Muscle of back (tissue), 11 donors: ENCODE measurements around the gene ANKRD16. TPM values are rescaled to one million over a fixed set of nuclear protein-coding genes. Genes with fewer than 3 reads are reported as not detected.
"Not testable (repeated sequence)": the region's sequence is repeated elsewhere in the genome, so short reads cannot be mapped to it uniquely, and the experiment has no call there.

Experiments
- DNase-seq, 3 donors: peaks; one replicate each; pipeline versions ENCODE4 v3.0.0 to v3.0.0-alpha.2; 2013
- polyA plus RNA-seq, 10 donors: library from polyadenylated mRNA; unstranded; fragments of 120-200 nt; gene quantifications; one replicate each; pipeline ENCODE4 v1.2.1, GENCODE V29; 2013; ENCODE audit not compliant: insufficient read length in 10 of 10

ANKRD16 gene
- polyA plus RNA-seq, 10 donors = 4.5 to 7.5 (median 5.8) TPM

GRCh38 chr10:5840314-5841307 is 49.1 kb downstream of the ANKRD16 start:
- DNase-seq = peak in 2 of 3 donors; percentile 34 to 73

GRCh38 chr10:5836181-5836580 is 53.5 kb downstream of the ANKRD16 start:
- not testable (repeated sequence) for DNase-seq

DNA sequence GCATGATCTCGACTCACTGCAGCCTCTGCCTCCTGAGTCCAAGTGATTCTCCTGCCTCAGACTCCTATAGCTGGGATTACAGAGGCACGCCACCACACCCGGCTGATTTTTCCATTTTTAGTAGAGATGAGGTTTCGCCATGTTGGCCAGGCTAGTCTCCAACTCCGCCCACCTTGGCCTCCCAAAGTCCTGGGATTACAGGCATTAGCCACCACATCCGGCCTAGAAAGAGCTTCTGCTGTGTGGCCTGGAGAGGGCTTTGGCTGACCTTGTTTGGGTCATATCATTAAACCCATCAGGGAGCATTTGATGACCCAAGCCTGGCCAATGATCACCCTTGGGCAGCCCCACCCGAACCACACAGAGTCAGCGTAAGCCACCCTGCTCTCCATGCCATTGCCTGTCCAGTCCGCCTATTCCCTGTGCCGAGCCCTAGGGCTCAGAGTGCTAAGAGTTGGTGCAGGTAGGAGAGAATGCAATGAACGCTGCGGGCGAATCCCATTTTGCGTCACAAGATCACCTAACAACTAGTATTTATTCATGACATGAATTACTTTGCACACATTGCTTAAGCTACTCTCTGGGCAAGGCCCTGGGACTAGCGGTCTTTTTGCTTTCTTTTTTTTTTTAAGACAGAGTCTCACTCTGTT is 54.1 kb downstream of the ANKRD16 start:
- DNase-seq = no peak

GRCh38 chr10:5833814-5834213 is 55.9 kb downstream of the ANKRD16 start:
- no peak for DNase-seq

GRCh38 chr10:5832946-5833345 is 56.7 kb downstream of the ANKRD16 start:
- no peak for DNase-seq

DNA sequence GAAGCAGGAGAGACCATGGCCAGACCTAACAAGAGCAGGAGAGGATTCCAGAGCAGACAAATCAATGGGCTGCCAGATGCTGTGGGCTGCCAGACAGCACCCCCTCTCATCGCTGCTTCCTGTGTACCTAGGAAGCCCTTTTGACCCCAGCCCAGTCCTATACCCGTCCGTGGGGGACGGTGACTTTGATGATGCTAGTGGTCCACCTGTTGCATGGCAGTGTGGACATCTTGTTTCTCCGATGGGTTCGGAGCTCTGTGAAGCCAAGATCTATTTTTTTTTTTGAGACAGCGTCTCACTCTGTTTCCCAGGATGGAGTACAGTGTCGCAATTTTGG is 58.3 kb downstream of the ANKRD16 start:
- DNase-seq = no peak

DNA sequence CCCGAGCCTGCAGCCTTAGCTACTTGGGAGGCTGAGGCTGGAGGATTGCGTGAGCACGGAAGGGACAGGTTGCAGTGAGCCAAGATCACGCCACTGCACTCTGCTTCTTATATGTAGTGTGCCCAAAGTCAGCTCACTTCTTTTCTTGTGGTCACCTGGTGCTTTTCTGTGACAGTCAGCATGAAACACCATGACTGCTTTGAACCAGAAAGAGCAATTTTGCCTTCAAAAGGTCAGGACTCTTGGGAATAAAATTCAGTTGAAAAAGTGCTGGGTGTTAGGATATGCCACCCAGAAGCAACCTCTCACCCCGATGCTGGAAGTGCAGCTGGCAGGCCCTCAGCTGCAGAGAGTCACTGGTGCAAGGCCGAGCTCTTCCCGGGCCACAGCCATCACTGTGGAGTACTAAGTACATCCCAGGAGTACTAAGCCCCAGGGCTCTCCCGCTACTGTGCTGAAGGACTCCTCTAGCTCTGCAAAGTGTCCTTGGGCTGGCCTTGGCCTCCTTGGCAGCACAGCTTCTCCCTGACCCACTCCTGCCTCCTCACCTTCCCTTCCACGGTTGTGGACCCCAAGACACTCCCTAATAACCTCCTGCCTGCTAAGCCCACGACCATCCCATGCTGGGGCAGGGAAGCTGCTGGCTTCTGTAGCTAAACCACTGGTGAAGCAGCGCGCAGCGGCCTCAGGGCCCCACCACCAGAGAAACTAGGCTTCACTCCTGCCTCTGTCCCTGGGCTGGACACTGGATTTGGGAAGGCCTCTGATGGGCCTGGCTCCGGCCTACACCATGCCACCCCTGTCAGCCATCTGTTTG is 58.9 kb downstream of the ANKRD16 start:
- DNase-seq = no peak

DNA sequence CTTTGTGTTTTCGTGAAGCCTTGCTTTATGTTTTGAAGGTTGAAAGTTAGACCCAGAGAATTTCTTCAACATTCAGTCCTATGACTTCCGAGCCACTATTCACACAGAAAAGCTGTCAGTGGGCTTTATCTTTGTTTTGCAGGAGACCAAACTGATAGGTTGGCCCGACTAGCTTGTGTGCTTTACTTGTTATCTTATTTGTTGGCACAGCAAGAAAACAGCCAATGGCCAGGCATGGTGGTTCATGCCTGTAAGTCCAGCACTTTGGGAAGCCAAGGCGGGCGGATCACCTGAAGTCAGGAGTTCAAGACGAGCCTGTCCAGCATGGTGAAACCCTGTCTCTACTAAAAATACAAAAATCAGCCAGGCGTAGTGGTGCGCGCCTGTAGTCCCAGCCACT is 60.4 kb downstream of the ANKRD16 start:
- no peak for DNase-seq

DNA sequence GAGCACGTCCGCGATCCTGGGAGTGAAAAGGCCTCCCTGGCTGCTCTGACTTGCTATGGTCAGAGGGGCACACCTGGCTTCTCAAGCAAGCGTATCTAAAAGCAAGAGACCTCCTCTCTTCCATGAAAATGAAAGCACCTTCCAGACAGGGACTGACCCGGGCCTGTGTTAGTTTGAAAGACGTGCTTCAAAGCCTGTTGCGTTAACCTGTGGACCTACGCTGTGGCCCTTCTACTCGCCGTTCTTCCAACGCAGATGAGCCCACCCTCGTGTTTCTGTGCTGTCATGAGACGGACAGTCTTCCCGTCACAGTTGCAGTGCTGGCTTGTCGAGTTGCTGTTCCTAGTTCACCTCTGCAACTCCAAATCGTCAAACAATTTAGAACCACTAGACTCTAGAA is 61.0 kb downstream of the ANKRD16 start:
- no peak for DNase-seq

- no peak for DNase-seq
These were observed 61.9 kb downstream of the ANKRD16 start for GRCh38 chr10:5827841-5828240.

DNA sequence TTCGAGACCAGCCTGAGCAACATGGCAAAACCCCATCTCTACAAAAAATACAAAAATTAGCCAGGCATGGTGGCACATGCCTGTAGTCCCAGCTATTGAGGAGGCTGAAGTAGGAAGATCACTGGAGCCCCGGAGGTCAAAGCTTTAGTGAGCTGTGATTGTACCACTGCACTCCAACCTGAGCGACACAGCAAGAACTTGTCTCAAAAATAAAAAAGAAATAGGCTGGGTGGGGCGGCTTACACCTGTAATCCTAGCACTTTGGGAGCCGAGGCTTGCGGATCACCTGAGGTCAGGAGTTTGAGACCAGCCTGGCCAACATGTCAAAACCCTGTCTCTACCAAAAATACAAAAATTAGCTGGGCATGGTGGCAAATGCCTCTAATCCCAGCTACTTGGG is 63.2 kb downstream of the ANKRD16 start:
- not testable (repeated sequence) for DNase-seq

- DNase-seq = no peak
These were observed 70.8 kb downstream of the ANKRD16 start for GRCh38 chr10:5818894-5819293.

GRCh38 chr10:5818048-5818331 is 71.7 kb downstream of the ANKRD16 start:
- DNase-seq = no peak

DNA sequence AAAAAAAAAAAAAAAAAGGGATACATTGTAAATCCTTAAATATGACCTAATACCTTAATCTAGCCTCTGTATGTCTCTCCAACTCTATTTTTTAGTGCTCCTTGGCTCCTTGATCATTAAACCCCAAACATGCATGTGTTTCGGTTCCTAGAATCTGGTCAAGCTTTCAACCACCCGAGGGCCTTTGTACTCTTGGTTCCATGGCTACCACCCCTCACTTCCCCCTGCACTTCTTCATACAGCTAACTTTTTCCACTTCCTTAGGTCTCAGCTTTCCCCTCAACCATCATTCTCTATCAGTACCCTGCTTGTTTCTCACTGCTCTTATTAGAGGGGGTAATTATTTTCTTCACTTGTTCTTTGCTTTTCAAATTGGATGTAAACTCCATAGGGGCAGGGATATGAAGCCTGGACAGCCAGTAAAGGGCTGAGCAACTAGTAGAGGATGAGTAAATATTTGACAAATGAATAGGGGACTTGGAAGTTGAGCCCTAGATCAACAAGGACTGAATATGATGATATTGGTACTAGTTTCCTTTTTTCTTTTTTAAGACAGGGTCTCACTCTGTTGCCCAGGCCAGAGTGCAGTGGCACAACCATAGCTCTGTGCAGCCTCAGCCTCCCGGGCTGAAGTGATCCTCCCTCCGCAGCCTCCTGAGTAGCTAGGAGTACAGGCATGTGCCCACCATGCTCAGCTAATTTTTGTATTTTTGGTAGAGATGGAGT is 72.2 kb downstream of the ANKRD16 start:
- no peak for DNase-seq

- no peak for DNase-seq
These were observed 73.5 kb downstream of the ANKRD16 start for GRCh38 chr10:5816170-5816569.

GRCh38 chr10:5814110-5815107 is 75.3 kb downstream of the ANKRD16 start:
- no peak for DNase-seq

- DNase-seq = peak; percentile 98 to 99 (median 98)
These were observed 76.2 kb downstream of the ANKRD16 start, which contains the start of gene GDI2 for GRCh38 chr10:5813341-5814109. Gene GDI2, minus strand, starts transcription at chr10:5813434. Its CDS starts 176 bp downstream, at chr10:5813258.

GRCh38 chr10:5813091-5813340 is 76.7 kb downstream of the ANKRD16 start:
- no peak for DNase-seq

DNA sequence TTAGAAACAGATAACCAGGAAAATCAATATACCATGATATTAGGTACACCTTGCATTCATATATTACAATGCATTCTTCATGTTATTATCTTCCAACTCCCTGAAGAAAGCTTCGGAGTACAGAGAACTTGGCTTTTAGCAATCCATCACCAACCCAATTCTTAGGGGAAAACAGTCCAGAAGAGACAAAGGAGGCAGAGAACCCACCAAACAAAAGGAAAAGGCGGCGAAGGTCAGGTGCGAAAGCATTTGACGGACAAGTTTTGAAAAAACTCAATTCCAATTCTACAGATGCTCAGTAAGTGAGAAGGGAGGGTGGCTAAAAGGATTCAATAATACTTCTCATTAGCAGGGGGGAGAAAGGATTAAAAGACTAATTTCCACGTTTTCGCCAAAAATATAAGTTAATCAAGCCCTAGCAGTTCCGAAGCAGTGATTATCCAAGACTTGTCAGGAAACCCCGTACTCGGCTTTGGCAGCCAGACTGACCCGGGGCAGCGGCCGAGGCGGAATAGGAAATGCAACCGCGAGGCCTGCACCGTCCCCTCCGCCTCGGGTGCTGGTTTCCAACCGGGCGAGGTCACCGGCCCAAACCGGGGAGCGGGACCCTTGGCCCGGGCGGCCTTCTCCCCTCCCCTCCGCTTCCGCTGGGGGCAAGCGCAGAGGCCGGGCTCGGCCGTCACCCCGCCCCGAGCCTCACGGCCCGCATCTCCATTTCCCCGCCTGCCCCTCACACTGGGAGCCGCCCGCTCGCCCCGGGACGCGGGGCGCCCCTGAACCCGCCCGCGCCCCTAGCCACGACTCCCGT is 77.2 kb downstream of the ANKRD16 start:
- DNase-seq = peak; percentile 17 to 89 (median 62)
